HEK293 (cell line): ENCODE measurements around the gene SDHAF1.
"Not testable (repeated sequence)": the region's sequence is repeated elsewhere in the genome, so short reads cannot be mapped to it uniquely, and the experiment has no call there.

Source experiments
- CTCF ChIP-seq: fragments of 450-650 bp; formaldehyde crosslinking; IDR thresholded peaks from 2 replicates; pipeline ENCODE4 v1.5.1; 2016; ENCODE audit warnings: missing biosample characterization, missing genetic modification characterization
- GLIS2 ChIP-seq: fragments of 450-650 bp; formaldehyde crosslinking; IDR thresholded peaks from 2 replicates; pipeline ENCODE4 v1.5.1; 2016; ENCODE audit warnings: missing biosample characterization, missing genetic modification characterization
- KLF16 ChIP-seq: fragments of 450-650 bp; formaldehyde crosslinking; IDR thresholded peaks from 2 replicates; pipeline ENCODE4 v1.5.1; 2017; ENCODE audit warnings: missing biosample characterization, missing genetic modification characterization
- PRDM10 ChIP-seq: fragments of 450-650 bp; formaldehyde crosslinking; IDR thresholded peaks from 2 replicates; pipeline ENCODE4 v1.5.1; 2016; ENCODE audit warnings: missing biosample characterization, missing genetic modification characterization
- REPIN1 ChIP-seq: fragments of 450-650 bp; formaldehyde crosslinking; IDR thresholded peaks from 2 replicates; pipeline ENCODE4 v1.5.1; 2017; ENCODE audit warnings: missing biosample characterization, missing genetic modification characterization, low read depth
- SALL2 ChIP-seq: fragments of 450-650 bp; formaldehyde crosslinking; IDR thresholded peaks from 2 replicates; pipeline ENCODE4 v1.5.0; 2017; ENCODE audit warnings: missing biosample characterization, mild to moderate bottlenecking, missing genetic modification characterization, borderline replicate concordance
- ZBTB11 ChIP-seq: fragments of 450-650 bp; formaldehyde crosslinking; conservative IDR thresholded peaks from 2 replicates; pipeline ENCODE4 v1.5.1; 2016; ENCODE audit warnings: low read depth, missing biosample characterization, missing genetic modification characterization
- ZFP3 ChIP-seq: fragments of 450-650 bp; formaldehyde crosslinking; IDR thresholded peaks from 2 replicates; pipeline ENCODE4 v1.5.1; 2016; ENCODE audit warnings: low read depth, missing biosample characterization, missing genetic modification characterization
- ZNF184 ChIP-seq: fragments of 450-650 bp; IDR thresholded peaks from 2 replicates; pipeline ENCODE4 v1.5.1; 2018; ENCODE audit warnings: missing biosample characterization, mild to moderate bottlenecking, missing genetic modification characterization
- ZNF214 ChIP-seq: fragments of 450-650 bp; formaldehyde crosslinking; IDR thresholded peaks from 2 replicates; pipeline ENCODE4 v1.5.1; 2017; ENCODE audit warnings: missing biosample characterization, mild to moderate bottlenecking, missing genetic modification characterization, borderline replicate concordance
- ZNF514 ChIP-seq: fragments of 450-650 bp; formaldehyde crosslinking; IDR thresholded peaks from 2 replicates; pipeline ENCODE4 v1.5.1; 2016; ENCODE audit warnings: missing biosample characterization, missing genetic modification characterization
- ZNF560 ChIP-seq: fragments of 450-650 bp; formaldehyde crosslinking; IDR thresholded peaks from 2 replicates; pipeline ENCODE4 v1.5.1; 2017; ENCODE audit warnings: missing biosample characterization, missing genetic modification characterization, borderline replicate concordance
- TF ChIP-seq, protein P1 (sequence below): fragments of 450-650 bp; formaldehyde crosslinking; IDR thresholded peaks from 2 replicates; pipeline ENCODE4 v1.5.1; 2016; ENCODE audit warnings: missing biosample characterization, missing genetic modification characterization
- TF ChIP-seq, protein P2 (sequence below): fragments of 450-650 bp; formaldehyde crosslinking; IDR thresholded peaks from 2 replicates; pipeline ENCODE4 v1.5.1; 2016; ENCODE audit warnings: missing biosample characterization, missing genetic modification characterization

DNA sequence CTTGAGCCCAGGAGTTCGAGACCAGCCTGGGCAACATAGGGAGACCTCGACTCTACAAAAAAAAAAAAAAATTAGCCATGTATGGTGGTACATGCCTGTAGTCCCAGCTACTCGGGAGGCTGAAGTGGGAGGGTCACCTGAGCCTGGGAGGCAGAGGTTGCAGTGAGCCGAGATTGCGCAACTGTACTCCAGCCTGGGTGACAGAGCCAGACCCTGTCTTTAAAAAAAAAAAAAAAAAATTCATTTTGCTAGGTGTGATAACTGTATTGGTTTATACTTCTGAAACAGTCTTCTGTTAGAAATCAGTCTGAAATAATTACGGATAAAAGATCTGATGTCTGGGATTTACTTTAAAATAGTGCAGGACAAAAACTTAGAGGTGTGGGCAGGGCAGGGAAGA lies 46.1 kb downstream of the SDHAF1 start:
- TF ChIP-seq KLF16 (tag by site-specific recombination); ZNF214 (tag by site-specific recombination); REPIN1 (tag by site-specific recombination); CTCF (tag by site-specific recombination); SALL2 (tag by site-specific recombination); ZBTB11 (tag by site-specific recombination); GLIS2 (tag by site-specific recombination); ZNF184 (tag by site-specific recombination); ZNF560; PRDM10 (tag by site-specific recombination); ZNF514 (tag by site-specific recombination); ZFP3 (tag by site-specific recombination): not testable (repeated sequence)
- TF ChIP-seq, protein P1, sequence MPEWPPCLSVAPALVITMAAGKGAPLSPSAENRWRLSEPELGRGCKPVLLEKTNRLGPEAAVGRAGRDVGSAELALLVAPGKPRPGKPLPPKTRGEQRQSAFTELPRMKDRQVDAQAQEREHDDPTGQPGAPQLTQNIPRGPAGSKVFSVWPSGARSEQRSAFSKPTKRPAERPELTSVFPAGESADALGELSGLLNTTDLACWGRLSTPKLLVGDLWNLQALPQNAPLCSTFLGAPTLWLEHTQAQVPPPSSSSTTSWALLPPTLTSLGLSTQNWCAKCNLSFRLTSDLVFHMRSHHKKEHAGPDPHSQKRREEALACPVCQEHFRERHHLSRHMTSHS (tag by site-specific recombination), result not testable (repeated sequence)
- TF ChIP-seq, protein P2, sequence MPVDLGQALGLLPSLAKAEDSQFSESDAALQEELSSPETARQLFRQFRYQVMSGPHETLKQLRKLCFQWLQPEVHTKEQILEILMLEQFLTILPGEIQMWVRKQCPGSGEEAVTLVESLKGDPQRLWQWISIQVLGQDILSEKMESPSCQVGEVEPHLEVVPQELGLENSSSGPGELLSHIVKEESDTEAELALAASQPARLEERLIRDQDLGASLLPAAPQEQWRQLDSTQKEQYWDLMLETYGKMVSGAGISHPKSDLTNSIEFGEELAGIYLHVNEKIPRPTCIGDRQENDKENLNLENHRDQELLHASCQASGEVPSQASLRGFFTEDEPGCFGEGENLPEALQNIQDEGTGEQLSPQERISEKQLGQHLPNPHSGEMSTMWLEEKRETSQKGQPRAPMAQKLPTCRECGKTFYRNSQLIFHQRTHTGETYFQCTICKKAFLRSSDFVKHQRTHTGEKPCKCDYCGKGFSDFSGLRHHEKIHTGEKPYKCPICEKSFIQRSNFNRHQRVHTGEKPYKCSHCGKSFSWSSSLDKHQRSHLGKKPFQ (tag by site-specific recombination), result not testable (repeated sequence)
